Keratinocyte (primary cell): ENCODE results near the gene PCSK2. TPM values are rescaled to one million over a fixed set of nuclear protein-coding genes. Genes with fewer than 3 reads are reported as not detected.

Source experiments
- DNase-seq: peaks from one replicate; pipeline ENCODE4 v3.0.0-alpha.2; 2011; ENCODE audit warnings: low read depth, missing footprints, low spot score
- FAIRE-seq: peaks from 2 replicates; lab custom pipeline; 2011; peaks lifted over from hg19 to GRCh38; lab: Jason Lieb, UNC
- H2AFZ ChIP-seq: 2 replicates; pipeline ENCODE4 v1.6.0; 2012; ENCODE audit warnings: low read length, control low read depth, inconsistent platforms; ENCODE audit not compliant: control insufficient read depth
- H3K27ac ChIP-seq: 2 replicates; pipeline ENCODE4 v1.5.1; 2011; ENCODE audit warnings: low read length; ENCODE audit not compliant: control insufficient read depth, insufficient read depth
- H3K27me3 ChIP-seq: 3 replicates; pipeline ENCODE4 v1.6.0; 2011; ENCODE audit warnings: low read length; ENCODE audit not compliant: control insufficient read depth, insufficient read depth; ENCODE audit errors: extremely low read depth
- H3K36me3 ChIP-seq, 2 experiments: 2 replicates in 1 of 2; 3 replicates in 1 of 2; pipeline ENCODE4 v1.5.1; 2011; ENCODE audit warnings: low read length in 2 of 2, mild to moderate bottlenecking in 1 of 2; ENCODE audit not compliant: control insufficient read depth in 2 of 2, insufficient read depth in 2 of 2; ENCODE audit errors: extremely low read depth in 1 of 2
- H3K4me1 ChIP-seq: 3 replicates; pipeline ENCODE4 v1.5.1; 2011; ENCODE audit warnings: low read length; ENCODE audit not compliant: control insufficient read depth, insufficient read depth; ENCODE audit errors: extremely low read depth
- H3K4me2 ChIP-seq: 3 replicates; pipeline ENCODE4 v1.6.0; 2011; ENCODE audit warnings: low read depth, low read length; ENCODE audit not compliant: control insufficient read depth, insufficient read depth; ENCODE audit errors: extremely low read depth
- H3K4me3 ChIP-seq, 3 experiments: fragments of 200-600 bp in 1 of 3; sonication (generic) in 1 of 3; 2 replicates in 2 of 3; 3 replicates in 1 of 3; pipeline ENCODE4 v1.5.1; 2011 to 2016; ENCODE audit warnings: low read length in 3 of 3, mild to moderate bottlenecking in 3 of 3, control low read depth in 2 of 3, inconsistent platforms in 1 of 3, low read depth in 1 of 3, mixed read lengths in 1 of 3, mixed run types in 1 of 3, moderate library complexity in 1 of 3; ENCODE audit not compliant: control insufficient read depth in 2 of 3, insufficient read depth in 2 of 3; ENCODE audit errors: extremely low read depth in 1 of 3
- H3K79me2 ChIP-seq: 2 replicates; pipeline ENCODE4 v1.6.0; 2012; ENCODE audit warnings: low read length; ENCODE audit not compliant: control insufficient read depth, insufficient read depth
- H3K9ac ChIP-seq: 3 replicates; pipeline ENCODE4 v1.6.0; 2011; ENCODE audit warnings: low read length; ENCODE audit not compliant: control insufficient read depth, insufficient read depth; ENCODE audit errors: extremely low read depth
- H3K9me1 ChIP-seq: 3 replicates; pipeline ENCODE4 v1.6.0; 2011; ENCODE audit warnings: low read length; ENCODE audit not compliant: control insufficient read depth, insufficient read depth; ENCODE audit errors: extremely low read depth
- H3K9me3 ChIP-seq: 2 replicates; pipeline ENCODE4 v1.5.1; 2012; ENCODE audit warnings: low read depth, low read length; ENCODE audit not compliant: control insufficient read depth
- H4K20me1 ChIP-seq: 3 replicates; pipeline ENCODE4 v1.6.0; 2011; ENCODE audit warnings: low read length; ENCODE audit not compliant: control insufficient read depth, insufficient read depth; ENCODE audit errors: extremely low read depth
- EZH2 ChIP-seq: IDR thresholded peaks from one replicate; pipeline ENCODE4 v1.6.1; 2012; ENCODE audit warnings: inconsistent platforms, mild to moderate bottlenecking, low read length, moderate library complexity
- dilution Hi-C: fragments of 300-500 bp; cut with MboI; formaldehyde crosslinking; loops from one replicate; pipeline ENCODE4 v1.7.0; 2020; ENCODE audit warnings: low sequenced_read_pairs; ENCODE audit not compliant: extremely low pct_ligation_motif_present
- polyA plus RNA-seq, 5 experiments: library from polyadenylated mRNA; depleted of rRNA in 3 of 5; stranded (reverse) in 3 of 5; stranded (forward) in 1 of 5; unstranded in 1 of 5; fragments of >200 nt; gene quantifications; 1 replicate in 1 of 5; 2 replicates in 3 of 5; 3 replicates in 1 of 5; pipeline versions ENCODE4 v1.2.1 to v1.2.3, GENCODE V29; 2011 to 2012; ENCODE audit warnings: missing spikeins in 2 of 5, low read depth in 1 of 5, low replicate concordance in 1 of 5
- TF ChIP-seq, protein P1 (sequence below), 3 experiments: IDR thresholded peaks in 1 of 3; conservative IDR thresholded peaks in 1 of 3; optimal IDR thresholded peaks in 1 of 3; 2 replicates in 2 of 3; 3 replicates in 1 of 3; pipeline versions ENCODE3 to v1.5.1; 2011; ENCODE audit warnings: low read length in 3 of 3, mild to moderate bottlenecking in 3 of 3, moderate library complexity in 2 of 3, control low read depth in 1 of 3, inconsistent platforms in 1 of 3; ENCODE audit not compliant: insufficient read depth in 2 of 3; ENCODE audit errors: extremely low read depth in 1 of 3

Gene PCSK2
- polyA plus RNA-seq, 1 donor (not counting 4 experiments of a cell fraction or from before 2014, with no cell fraction given), result not detected

DNA sequence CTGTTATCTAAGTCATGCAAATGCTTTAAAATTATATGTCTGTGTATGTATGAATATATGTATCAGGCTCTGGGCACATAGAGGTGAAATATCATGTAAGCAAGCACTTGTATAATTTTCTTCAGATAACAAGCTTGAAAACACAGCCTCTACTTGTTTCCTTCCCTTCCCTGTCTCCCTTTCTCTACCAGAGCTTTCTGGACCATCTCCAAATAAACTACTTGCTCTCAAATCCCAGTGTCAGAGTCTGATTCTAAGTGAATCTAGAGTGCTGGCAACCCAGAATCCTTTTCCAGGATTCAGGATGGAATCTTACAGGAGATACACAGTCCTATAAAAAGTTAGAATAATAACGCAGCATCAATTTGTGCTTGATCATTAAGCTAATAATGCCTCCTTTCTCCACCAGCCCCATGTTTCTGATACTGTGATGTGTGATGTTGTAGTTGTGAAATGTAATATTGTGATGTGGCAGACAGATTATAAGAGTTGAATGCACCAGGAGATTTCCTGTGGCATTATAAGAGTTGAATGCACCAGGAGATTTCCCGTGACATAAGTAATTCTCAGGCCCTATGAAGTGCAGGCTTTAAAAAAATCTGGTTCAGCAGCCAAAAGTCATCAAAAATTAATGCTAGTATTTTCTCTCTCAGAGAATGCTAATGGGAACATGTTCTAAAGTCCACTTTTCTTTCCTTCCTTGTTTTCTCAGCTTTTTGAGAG, 89.6 kb downstream of the PCSK2 start:
- dilution Hi-C loops, result no loop called here
- Histone ChIP-seq H3K4me2 (no peak overlapping the region), H3K9me3 (no peaks in the 10 kb centered on the region), H3K4me3 (no peak overlapping the region), H3K9ac (no peak overlapping the region), H3K27ac (no peak overlapping the region), H2AFZ (no peak overlapping the region), H3K9me1 (no peaks in the 10 kb centered on the region), H3K27me3 (no peaks in the 10 kb centered on the region), H3K79me2 (no peaks in the 10 kb centered on the region), H3K4me1 (no peaks in the 10 kb centered on the region), H4K20me1 (no peaks in the 10 kb centered on the region), H3K36me3 (no peaks in the 10 kb centered on the region)
- no peak for FAIRE-seq
- DNase-seq, result no peak
- TF ChIP-seq, protein P1, sequence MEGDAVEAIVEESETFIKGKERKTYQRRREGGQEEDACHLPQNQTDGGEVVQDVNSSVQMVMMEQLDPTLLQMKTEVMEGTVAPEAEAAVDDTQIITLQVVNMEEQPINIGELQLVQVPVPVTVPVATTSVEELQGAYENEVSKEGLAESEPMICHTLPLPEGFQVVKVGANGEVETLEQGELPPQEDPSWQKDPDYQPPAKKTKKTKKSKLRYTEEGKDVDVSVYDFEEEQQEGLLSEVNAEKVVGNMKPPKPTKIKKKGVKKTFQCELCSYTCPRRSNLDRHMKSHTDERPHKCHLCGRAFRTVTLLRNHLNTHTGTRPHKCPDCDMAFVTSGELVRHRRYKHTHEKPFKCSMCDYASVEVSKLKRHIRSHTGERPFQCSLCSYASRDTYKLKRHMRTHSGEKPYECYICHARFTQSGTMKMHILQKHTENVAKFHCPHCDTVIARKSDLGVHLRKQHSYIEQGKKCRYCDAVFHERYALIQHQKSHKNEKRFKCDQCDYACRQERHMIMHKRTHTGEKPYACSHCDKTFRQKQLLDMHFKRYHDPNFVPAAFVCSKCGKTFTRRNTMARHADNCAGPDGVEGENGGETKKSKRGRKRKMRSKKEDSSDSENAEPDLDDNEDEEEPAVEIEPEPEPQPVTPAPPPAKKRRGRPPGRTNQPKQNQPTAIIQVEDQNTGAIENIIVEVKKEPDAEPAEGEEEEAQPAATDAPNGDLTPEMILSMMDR (optimal IDR thresholded peaks at IDR 0.05 in 1 of 3, IDR thresholded peaks at IDR 0.05 in 1 of 3, conservative IDR thresholded peaks at IDR 0.05 in 1 of 3; ENCODE audit: extremely low read depth in 1 of 3, insufficient read depth in 2 of 3, low read length in 3 of 3), result no peak
- no peak for TF ChIP-seq EZH2

DNA sequence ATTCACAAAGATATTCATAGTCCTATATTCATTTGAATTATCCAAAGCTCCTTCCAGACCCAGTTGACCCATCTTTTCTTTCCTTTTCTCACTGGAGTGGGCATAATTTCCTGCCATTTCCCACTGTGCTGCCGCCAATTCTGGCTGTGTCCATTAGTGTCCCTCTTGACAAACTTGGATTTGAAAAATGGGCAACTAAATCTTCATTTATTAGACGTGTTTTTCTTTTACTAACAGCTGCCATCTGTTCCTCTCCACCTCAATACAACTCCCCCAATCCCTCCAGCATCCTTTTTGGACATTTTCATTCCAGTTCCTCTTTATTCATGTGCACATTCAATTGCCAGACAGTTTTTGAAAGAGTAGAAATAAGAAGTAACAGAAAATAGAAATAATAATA, 90.5 kb downstream of the PCSK2 start:
- Histone ChIP-seq H3K36me3 (no peaks in the 10 kb centered on the region), H3K4me1 (no peaks in the 10 kb centered on the region), H3K4me2 (no peak overlapping the region), H3K4me3 (no peak overlapping the region), H3K79me2 (no peaks in the 10 kb centered on the region), H3K27ac (no peak overlapping the region), H3K9me1 (no peaks in the 10 kb centered on the region), H3K27me3 (no peaks in the 10 kb centered on the region), H3K9ac (no peak overlapping the region), H4K20me1 (no peaks in the 10 kb centered on the region), H2AFZ (no peak overlapping the region), H3K9me3 (no peaks in the 10 kb centered on the region)
- TF ChIP-seq, protein P1 (optimal IDR thresholded peaks at IDR 0.05 in 1 of 3, IDR thresholded peaks at IDR 0.05 in 1 of 3, conservative IDR thresholded peaks at IDR 0.05 in 1 of 3; ENCODE audit: extremely low read depth in 1 of 3, insufficient read depth in 2 of 3, low read length in 3 of 3), result no peak
- no peak for TF ChIP-seq EZH2
- FAIRE-seq, result no peak
- DNase-seq, result no peak
- dilution Hi-C loops, result no loop called here
